HEK293T (cell line): ENCODE results near the gene ZNF518B.

ENCODE experiments used
- ARNT ChIP-seq: fragments of 450-650 bp; IDR thresholded peaks from 2 replicates; pipeline ENCODE4 v1.6.1; 2017; ENCODE audit warnings: mild to moderate bottlenecking
- BHLHE40 ChIP-seq: fragments of 450-650 bp; IDR thresholded peaks from 2 replicates; pipeline ENCODE4 v1.6.1; 2016; ENCODE audit warnings: mild to moderate bottlenecking, moderate library complexity, borderline replicate concordance
- CTBP1 ChIP-seq: fragments of 450-650 bp; IDR thresholded peaks from 2 replicates; pipeline ENCODE4 v1.6.1; 2016; ENCODE audit warnings: borderline replicate concordance
- ELF4 ChIP-seq: fragments of 450-650 bp; IDR thresholded peaks from 2 replicates; pipeline ENCODE4 v1.6.1; 2017; ENCODE audit warnings: antibody characterized with exemption
- FOXA1 ChIP-seq: fragments of 450-650 bp; IDR thresholded peaks from 2 replicates; pipeline ENCODE4 v1.6.1; 2016; ENCODE audit warnings: mild to moderate bottlenecking
- FOXK2 ChIP-seq: fragments of 450-650 bp; IDR thresholded peaks from 2 replicates; pipeline ENCODE4 v1.6.1; 2016; ENCODE audit warnings: mild to moderate bottlenecking
- FOXM1 ChIP-seq: fragments of 450-650 bp; IDR thresholded peaks from 2 replicates; pipeline ENCODE4 v1.6.1; 2017; ENCODE audit warnings: mild to moderate bottlenecking, borderline replicate concordance
- HDGF ChIP-seq: fragments of 450-650 bp; IDR thresholded peaks from 2 replicates; pipeline ENCODE4 v1.6.1; 2017; ENCODE audit warnings: antibody characterized with exemption, borderline replicate concordance
- L3MBTL2 ChIP-seq: fragments of 450-650 bp; conservative IDR thresholded peaks from 2 replicates; pipeline ENCODE4 v1.6.1; 2016; ENCODE audit warnings: mild to moderate bottlenecking
- LEF1 ChIP-seq: fragments of 450-650 bp; IDR thresholded peaks from 2 replicates; pipeline ENCODE4 v1.6.1; 2017; ENCODE audit warnings: mild to moderate bottlenecking, borderline replicate concordance
- NFRKB ChIP-seq: fragments of 450-650 bp; IDR thresholded peaks from 2 replicates; pipeline ENCODE4 v1.6.1; 2016; ENCODE audit warnings: mild to moderate bottlenecking, moderate library complexity
- SP1 ChIP-seq: fragments of 450-650 bp; IDR thresholded peaks from 2 replicates; pipeline ENCODE4 v1.6.1; 2017
- SUZ12 ChIP-seq: fragments of 450-650 bp; IDR thresholded peaks from 2 replicates; pipeline ENCODE4 v1.6.1; 2016; ENCODE audit warnings: mild to moderate bottlenecking
- TARDBP ChIP-seq: fragments of 450-650 bp; IDR thresholded peaks from 2 replicates; pipeline ENCODE4 v1.6.1; 2016

DNA sequence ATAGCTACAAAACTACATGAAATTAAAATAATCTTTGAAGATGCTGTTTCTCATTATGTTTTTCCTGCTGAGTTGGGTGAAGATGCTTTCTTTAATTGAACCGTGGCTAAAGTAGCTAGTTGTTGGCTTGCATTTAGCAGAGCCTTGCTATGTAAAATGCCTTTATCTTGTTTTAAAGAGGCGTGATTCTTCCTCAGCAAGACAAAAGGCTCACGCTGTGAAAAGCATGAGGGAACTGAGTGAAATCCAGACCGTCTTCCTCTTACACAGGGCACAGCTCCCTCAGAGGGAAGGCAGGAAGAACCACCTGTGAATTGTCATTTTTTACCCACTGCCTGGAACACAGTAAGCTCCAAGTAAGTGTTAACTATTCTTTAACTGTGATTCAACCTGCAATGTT is 39.0 kb upstream of the ZNF518B start:
- TF ChIP-seq TARDBP (no peak), BHLHE40 (no peak), FOXK2 (no peak), LEF1 (no peak), FOXM1 (no peak), CTBP1 (no peak), FOXA1 (no peak), HDGF (no peak), SP1 (no peak), L3MBTL2 (no peak), SUZ12 (no peak), ELF4 (no peak), ARNT (no peak), NFRKB (no peak)
